Activated CD8-positive, alpha-beta memory T cell treated with anti-CD3 and anti-CD28 coated beads for 4 hours (primary cell): Measurements from ENCODE around the gene BTG2.

Source experiments
- DNase-seq, 2 donors: peaks; one replicate each; pipeline ENCODE4 v3.0.0-alpha.2; 2020; ENCODE audit warnings: low read depth in 2 of 2

Gene BTG2

GRCh38 chr1:203340112-203340790 lies 34.9 kb downstream of the BTG2 start:
- peak in 1 of 2 donors; percentile 24 for DNase-seq

GRCh38 chr1:203342192-203342940 lies 37.0 kb downstream of the BTG2 start:
- no peak for DNase-seq

- DNase-seq, result no peak
Measured at GRCh38 chr1:203343956-203344754, 38.8 kb downstream of the BTG2 start.

DNA sequence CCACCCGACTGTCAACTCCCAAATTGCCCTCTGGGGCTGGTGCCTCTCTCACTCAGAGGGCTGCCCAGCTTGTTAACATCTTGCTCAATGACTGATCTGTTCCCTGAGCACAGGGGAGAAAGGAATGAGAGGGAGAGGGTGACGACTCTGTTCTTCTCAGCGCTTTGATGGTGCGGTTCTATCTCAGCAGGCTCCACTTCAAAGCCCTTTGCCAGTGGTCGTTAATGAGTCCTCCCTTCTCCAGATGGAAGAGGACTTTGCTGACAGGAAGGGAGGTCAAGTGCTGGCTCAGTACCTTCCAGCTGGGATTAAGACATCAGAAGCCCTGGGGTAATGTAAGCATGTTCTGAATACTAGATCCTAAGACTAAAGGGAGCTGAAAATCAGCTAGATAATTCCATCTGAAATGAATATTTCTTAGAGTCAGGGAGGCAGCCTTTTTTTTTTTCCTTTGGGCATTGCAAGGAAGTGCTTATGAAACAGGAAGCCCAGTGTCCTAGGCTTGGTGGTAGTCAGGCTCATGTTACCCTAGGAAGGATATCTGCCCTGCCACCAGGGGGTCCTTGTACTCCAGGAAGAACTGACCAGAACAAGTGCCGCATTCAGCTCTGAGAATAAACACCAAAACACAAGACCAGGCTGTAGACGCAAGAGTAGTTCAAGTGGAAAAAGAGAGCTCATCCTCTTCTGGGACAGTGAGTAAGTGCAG lies 40.9 kb downstream of the BTG2 start:
- DNase-seq, result no peak

DNA sequence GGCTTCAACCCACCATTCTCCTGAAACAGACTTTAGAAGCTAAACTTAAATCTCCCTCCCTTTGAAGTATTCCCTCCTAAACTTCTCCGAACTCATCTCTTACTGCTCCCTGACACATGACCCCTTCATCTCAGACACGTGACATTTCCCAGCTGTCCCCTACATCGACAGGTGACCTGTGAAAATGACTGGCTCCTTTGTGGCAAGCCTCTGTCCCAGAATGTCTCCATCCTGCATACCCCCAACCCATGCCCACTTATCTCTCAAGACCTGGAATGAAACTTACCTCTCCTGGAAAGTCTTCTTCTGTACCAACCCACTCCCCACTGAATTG lies 41.4 kb downstream of the BTG2 start:
- DNase-seq, result no peak

DNA sequence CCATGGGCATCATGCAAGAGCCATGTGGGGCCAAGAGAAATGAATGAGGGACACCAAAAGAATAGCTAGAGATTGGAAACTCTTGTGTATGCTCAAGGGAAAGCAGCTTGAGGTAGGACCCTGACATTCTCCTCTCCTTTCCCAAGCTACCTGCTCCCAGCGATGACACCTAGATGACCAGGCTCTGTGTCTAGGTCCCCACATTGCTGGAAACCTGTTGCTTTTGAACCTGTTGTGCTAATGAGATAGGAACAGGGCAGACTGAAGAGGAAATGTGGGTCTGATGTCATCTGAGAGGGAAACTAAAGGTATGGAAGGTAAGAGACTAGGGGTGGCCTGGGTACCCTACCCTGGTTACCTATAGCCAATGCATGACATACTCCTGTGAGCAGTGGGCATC lies 43.8 kb downstream of the BTG2 start:
- DNase-seq, result no peak

DNA sequence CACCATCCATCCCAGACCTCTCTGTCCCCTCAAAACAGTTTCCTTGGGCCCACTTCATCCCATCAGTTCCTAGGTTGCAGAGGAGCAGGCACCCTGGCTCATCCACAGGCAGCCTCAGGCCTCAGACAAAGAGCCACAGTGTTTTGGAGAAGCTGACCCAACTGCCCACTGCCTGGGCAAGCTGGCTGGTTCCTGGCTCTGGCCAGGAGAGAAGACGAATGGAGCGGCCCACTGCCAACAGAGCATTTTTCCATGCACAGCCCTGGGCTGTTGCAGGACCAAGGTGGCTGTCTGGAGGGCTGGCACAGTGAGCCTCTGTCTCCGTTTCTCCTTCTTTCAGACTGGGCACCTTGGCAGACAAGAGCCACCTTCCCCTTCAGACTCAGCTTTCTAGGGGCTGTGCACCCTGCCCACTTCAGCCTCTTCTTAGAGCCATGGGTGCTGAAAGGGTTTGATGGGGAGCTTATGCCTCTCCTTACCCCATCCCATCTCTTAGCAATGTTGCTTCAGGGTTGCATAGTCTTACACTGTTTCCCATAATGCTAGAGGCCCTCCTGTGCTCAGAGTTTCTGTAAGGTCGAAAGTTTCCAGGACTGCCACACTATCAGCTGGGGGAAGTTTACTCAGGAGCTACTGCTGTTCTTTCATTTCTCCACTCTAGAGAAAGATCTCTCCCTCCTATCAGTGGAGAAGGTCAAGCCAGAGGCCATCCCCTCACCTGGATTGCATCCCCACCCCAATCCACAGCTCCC lies 44.6 kb downstream of the BTG2 start:
- DNase-seq, result no peak

DNA sequence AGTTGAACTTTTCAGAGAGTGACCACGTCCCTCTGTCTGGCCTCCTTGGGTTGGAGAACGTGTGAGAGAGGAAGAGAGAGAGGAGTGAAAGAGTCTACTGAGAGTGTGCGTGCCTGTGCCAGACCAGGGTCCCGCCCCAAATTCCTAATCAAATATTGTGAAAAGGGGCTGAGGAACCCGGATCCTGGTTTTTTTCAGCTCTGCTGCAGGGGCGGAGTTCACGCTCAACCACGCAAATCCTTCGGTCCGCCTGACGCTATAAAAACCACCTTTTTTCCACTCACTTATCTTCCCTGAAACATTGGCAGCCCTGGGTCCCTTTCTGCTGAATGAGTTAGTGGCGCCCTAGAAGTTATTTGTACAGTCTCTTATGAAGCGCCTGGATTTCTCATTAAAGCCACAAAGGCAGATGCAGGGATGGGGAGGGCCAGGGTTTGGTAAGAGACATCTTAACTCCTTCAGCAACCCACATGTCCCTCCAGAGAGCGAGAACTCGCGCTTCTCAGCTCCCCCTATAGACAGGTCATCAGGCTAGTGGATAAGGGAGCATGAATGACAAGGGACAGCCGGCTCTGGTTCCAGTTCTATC lies 45.8 kb downstream of the BTG2 start, which contains the start of gene FMOD:
TSS of gene FMOD (minus strand) at position 86 of the 589 bp plus-strand sequence. CDS start 2,852 bp downstream, outside the sequence.
- DNase-seq, result no peak

GRCh38 chr1:203353486-203353885 lies 48.2 kb downstream of the BTG2 start:
- DNase-seq, result no peak

DNA sequence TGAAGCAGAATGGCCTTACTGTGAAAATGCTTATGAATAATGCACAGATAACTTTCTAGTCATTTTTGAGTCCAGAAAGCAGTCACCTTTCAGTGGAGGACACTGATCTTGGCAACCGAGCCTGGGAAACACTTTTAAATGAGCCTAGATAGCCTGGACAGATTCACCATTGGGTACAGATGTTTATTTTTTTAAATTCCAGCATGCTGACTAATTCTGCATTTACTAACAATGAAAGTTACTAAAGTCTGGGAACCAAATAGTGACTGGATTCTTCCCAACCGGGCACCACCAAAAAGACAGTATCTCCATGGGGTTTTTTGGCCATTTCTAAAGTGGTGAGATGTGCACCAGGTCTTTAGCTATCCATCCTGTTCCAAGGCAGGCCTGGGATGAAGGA lies 48.9 kb downstream of the BTG2 start:
- no peak for DNase-seq

GRCh38 chr1:203359010-203359571 lies 53.8 kb downstream of the BTG2 start:
- DNase-seq, result no peak
